HG03045 (cell line): ENCODE data around the gene CD46.

Experiments used
- ATAC-seq: cut with Tn5 transposase; IDR thresholded peaks from one replicate; pipeline ENCODE4 v1.9.1; 2021; ENCODE audit warnings: mild to moderate bottlenecking, moderate library complexity; ENCODE audit not compliant: unreplicated experiment

CD46 gene

GRCh38 chr1:207812778-207813511, 61.1 kb downstream of the CD46 start:
- ATAC-seq = no peak

- no peak for ATAC-seq
These were observed 61.6 kb downstream of the CD46 start for GRCh38 chr1:207813512-207813881.

GRCh38 chr1:207813946-207814345, 62.1 kb downstream of the CD46 start:
- no peak for ATAC-seq

- no peak for ATAC-seq
These were observed 62.6 kb downstream of the CD46 start for GRCh38 chr1:207814469-207814868.

GRCh38 chr1:207815466-207815865, 63.6 kb downstream of the CD46 start:
- ATAC-seq = no peak

GRCh38 chr1:207815913-207816291, 64.0 kb downstream of the CD46 start:
- ATAC-seq = no peak

GRCh38 chr1:207817166-207817565, 65.3 kb downstream of the CD46 start:
- no peak for ATAC-seq

GRCh38 chr1:207817778-207818751, 66.2 kb downstream of the CD46 start:
- ATAC-seq = no peak

GRCh38 chr1:207818971-207819451, 67.2 kb downstream of the CD46 start:
- no peak for ATAC-seq

GRCh38 chr1:207820568-207821463, 69.0 kb downstream of the CD46 start:
- no peak for ATAC-seq

GRCh38 chr1:207821464-207822045, 69.7 kb downstream of the CD46 start:
- no peak for ATAC-seq

GRCh38 chr1:207822124-207822601, 70.3 kb downstream of the CD46 start:
- ATAC-seq = peak; percentile 26

- ATAC-seq = peak; percentile 66
These were observed 71.0 kb downstream of the CD46 start for GRCh38 chr1:207822602-207823451.

GRCh38 chr1:207823531-207823879, 71.7 kb downstream of the CD46 start:
- ATAC-seq = no peak

GRCh38 chr1:207823880-207824566, 72.2 kb downstream of the CD46 start:
- ATAC-seq = peak; percentile 21

GRCh38 chr1:207824691-207825408, 73.0 kb downstream of the CD46 start:
- ATAC-seq = no peak

GRCh38 chr1:207825409-207825695, 73.5 kb downstream of the CD46 start:
- no peak for ATAC-seq

- ATAC-seq = peak; percentile 64
These were observed 74.1 kb downstream of the CD46 start for GRCh38 chr1:207825719-207826556.
